ENCODE measurements around the gene FLAD1. TPM values are rescaled to one million over a fixed set of nuclear protein-coding genes. Genes with fewer than 3 reads are reported as not detected.
A peak's percentile ranks its signal among the peaks of the same experiment; 100 is the strongest.

The FLAD1 gene
- polyA plus RNA-seq, 2 of the 4 experiments (the other 2 are of a cell fraction): 34.1 to 43.5 TPM

GRCh38 chr1:154945160-154945961 is 37.8 kb upstream of the FLAD1 start:
- FAIRE-seq: no peak
- no peak for ATAC-seq
- no peaks in the 10 kb centered on the region for H3K9me3 ChIP-seq
- ChIA-PET CTCF (interaction anchor here (0.9 to 2.5 kb wide), 11 partner anchors 9 to 386 kb away, joined by 3 to 10 read pairs (median 6); partner anchors contain the start of gene PMVK), POLR2A (interaction anchor here (0.8 to 1.5 kb wide), 3 partner anchors 9 to 28 kb away, joined by 3 to 4 read pairs (median 4); partner anchors contain the start of genes PBXIP1 and PMVK)
- H3K4me1 ChIP-seq: no peaks in the 10 kb centered on the region
- 67% methylated on average over 15 of the region's 15 CpGs for WGBS (ENCODE audit: missing lambda C conversion rate)
- DNase-seq (ENCODE audit: low read depth in 1 of 2, low spot score in 1 of 2): no peak
- no peak overlapping the region for H3K27ac ChIP-seq
- H3K4me3 ChIP-seq: no peak overlapping the region
- no peak overlapping the region for H3K4me2 ChIP-seq
- TF ChIP-seq ZNF302 (CRISPR knock-in tag; IDR thresholded peaks at IDR 0.05) (no peak), ZFP36 (IDR thresholded peaks at IDR 0.05; ENCODE audit: borderline replicate concordance, partially characterized antibody) (peak; percentile 65)

GRCh38 chr1:154945962-154946850 is 36.9 kb upstream of the FLAD1 start:
- no peaks in the 10 kb centered on the region for H3K4me1 ChIP-seq
- no peak overlapping the region for H3K4me2 ChIP-seq
- CTCF ChIA-PET: interaction anchor here (1.2 to 1.8 kb wide), 5 partner anchors 8 to 387 kb away, joined by 3 to 7 read pairs (median 6); partner anchors contain the start of gene PMVK
- DNase-seq (ENCODE audit: low read depth in 1 of 2, low spot score in 1 of 2) (no peak), ATAC-seq (no peak), FAIRE-seq (no peak)
- 82% methylated on average over 13 of the region's 17 CpGs for WGBS (ENCODE audit: missing lambda C conversion rate)
- TF ChIP-seq HOXA7 (CRISPR knock-in tag; IDR thresholded peaks at IDR 0.05): no peak
- TF ChIP-seq, protein P1, sequence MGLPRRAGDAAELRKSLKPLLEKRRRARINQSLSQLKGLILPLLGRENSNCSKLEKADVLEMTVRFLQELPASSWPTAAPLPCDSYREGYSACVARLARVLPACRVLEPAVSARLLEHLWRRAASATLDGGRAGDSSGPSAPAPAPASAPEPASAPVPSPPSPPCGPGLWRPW (IDR thresholded peaks at IDR 0.05): no peak
- no peak for TF ChIP-seq JUNB (IDR thresholded peaks at IDR 0.05)
- TF ChIP-seq NR3C1 (IDR thresholded peaks at IDR 0.05): no peak
- no peak for TF ChIP-seq HOXB5 (CRISPR knock-in tag; IDR thresholded peaks at IDR 0.05)
- TF ChIP-seq ZNF302 (CRISPR knock-in tag; IDR thresholded peaks at IDR 0.05): no peak
- TF ChIP-seq, protein P2, sequence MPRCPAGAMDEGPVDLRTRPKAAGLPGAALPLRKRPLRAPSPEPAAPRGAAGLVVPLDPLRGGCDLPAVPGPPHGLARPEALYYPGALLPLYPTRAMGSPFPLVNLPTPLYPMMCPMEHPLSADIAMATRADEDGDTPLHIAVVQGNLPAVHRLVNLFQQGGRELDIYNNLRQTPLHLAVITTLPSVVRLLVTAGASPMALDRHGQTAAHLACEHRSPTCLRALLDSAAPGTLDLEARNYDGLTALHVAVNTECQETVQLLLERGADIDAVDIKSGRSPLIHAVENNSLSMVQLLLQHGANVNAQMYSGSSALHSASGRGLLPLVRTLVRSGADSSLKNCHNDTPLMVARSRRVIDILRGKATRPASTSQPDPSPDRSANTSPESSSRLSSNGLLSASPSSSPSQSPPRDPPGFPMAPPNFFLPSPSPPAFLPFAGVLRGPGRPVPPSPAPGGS (IDR thresholded peaks at IDR 0.05): no peak
- no peak for TF ChIP-seq SREBF2 (IDR thresholded peaks at IDR 0.05)
- TF ChIP-seq CHD2 (IDR thresholded peaks at IDR 0.05; ENCODE audit: low read length, partially characterized antibody): no peak
- TF ChIP-seq RNF2 (IDR thresholded peaks at IDR 0.05; ENCODE audit: borderline replicate concordance, low read depth): no peak
- no peak for TF ChIP-seq ZC3H11A (IDR thresholded peaks at IDR 0.05)
- TF ChIP-seq KDM1A (IDR thresholded peaks at IDR 0.05; ENCODE audit: low read depth): no peak
- TF ChIP-seq PHF8 (IDR thresholded peaks at IDR 0.05; ENCODE audit: borderline replicate concordance, low read depth): no peak
- no peak for TF ChIP-seq MAFK (IDR thresholded peaks at IDR 0.05; ENCODE audit: partially characterized antibody)
- TF ChIP-seq PBX3 (IDR thresholded peaks at IDR 0.05): no peak
- TF ChIP-seq CBX8 (IDR thresholded peaks at IDR 0.05): no peak
- POLR2A ChIA-PET: interaction anchor here (1.2 to 1.5 kb wide), 2 partner anchors 10 to 27 kb away, joined by 3 to 4 read pairs; partner anchors contain the start of gene PBXIP1
- no peak overlapping the region for H3K27ac ChIP-seq
- no peaks in the 10 kb centered on the region for H3K9me3 ChIP-seq
- no peak overlapping the region for H3K4me3 ChIP-seq

DNA sequence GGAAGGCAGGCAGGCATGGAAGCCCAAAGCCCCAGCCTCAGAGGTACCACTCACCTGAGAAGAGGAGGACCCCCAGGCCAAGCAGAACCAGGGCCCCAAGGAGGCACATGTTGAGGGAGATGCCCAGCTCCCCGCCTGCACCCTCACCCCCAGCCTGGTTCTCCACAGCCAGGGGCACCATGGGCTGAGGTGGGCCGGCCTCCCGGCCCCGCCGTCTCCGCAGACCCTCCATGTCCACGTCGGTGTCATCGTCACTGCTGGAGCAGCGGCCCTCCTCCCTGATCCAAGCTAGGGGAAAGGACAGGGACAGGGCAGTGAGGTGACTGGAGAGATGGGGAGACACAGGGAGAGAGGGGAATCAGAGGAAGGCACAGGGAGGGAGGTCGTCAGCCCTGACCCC is 35.1 kb upstream of the FLAD1 start:
- TF ChIP-seq HEYL (CRISPR knock-in tag; IDR thresholded peaks at IDR 0.05) (no peak), HOXB13 (CRISPR knock-in tag; IDR thresholded peaks at IDR 0.05; ENCODE audit: low read depth) (no peak), CTCF (IDR thresholded peaks at IDR 0.05) (no peak), POLR2AphosphoS2 (conservative IDR thresholded peaks at IDR 0.05; ENCODE audit: low read length) (no peak), HDAC2 (IDR thresholded peaks at IDR 0.05) (no peak), CHD2 (IDR thresholded peaks at IDR 0.05; ENCODE audit: low read length, partially characterized antibody) (no peak), ELK1 (IDR thresholded peaks at IDR 0.05; ENCODE audit: low read depth, low read length) (no peak), CBX8 (IDR thresholded peaks at IDR 0.05) (no peak)
- TF ChIP-seq, protein P1 (IDR thresholded peaks at IDR 0.05): no peak
- Histone ChIP-seq H3K4me3 (no peak overlapping the region), H3K27ac (no peak overlapping the region), H3K9me3 (no peaks in the 10 kb centered on the region), H3K4me1 (no peaks in the 10 kb centered on the region), H3K4me2 (no peak overlapping the region)
- CTCF ChIA-PET: interaction anchor here (1.0 to 1.8 kb wide), 3 partner anchors 8 to 137 kb away, joined by 3 to 7 read pairs (median 3); partner anchors contain the start of gene PMVK
- DNase-seq (ENCODE audit: low read depth in 1 of 2, low spot score in 1 of 2) (no peak), FAIRE-seq (no peak), ATAC-seq (no peak)
- 80% methylated on average over 11 of the region's 11 CpGs for WGBS (ENCODE audit: missing lambda C conversion rate)
- POLR2A ChIA-PET: no interaction called here
